Activated CD4-positive, alpha-beta T cell treated with anti-CD3 and anti-CD28 coated beads for 24 hours (primary cell): ENCODE measurements around the gene LONRF2.

Experiments
- DNase-seq, 2 donors: peaks; one replicate each; pipeline ENCODE4 v3.0.0-alpha.2; 2020; ENCODE audit warnings: low read depth in 2 of 2

The LONRF2 gene

GRCh38 chr2:100275200-100275589 lies 47.1 kb downstream of the LONRF2 start:
- DNase-seq, result no peak

- DNase-seq, result no peak
These were observed 47.6 kb downstream of the LONRF2 start for GRCh38 chr2:100274566-100275199.

GRCh38 chr2:100274076-100274475 lies 48.2 kb downstream of the LONRF2 start:
- DNase-seq, result no peak

- no peak for DNase-seq
These were observed 48.9 kb downstream of the LONRF2 start for GRCh38 chr2:100273387-100273786.

GRCh38 chr2:100272841-100273329 lies 49.4 kb downstream of the LONRF2 start:
- DNase-seq, result no peak

- DNase-seq, result no peak
These were observed 51.1 kb downstream of the LONRF2 start for GRCh38 chr2:100271210-100271609.

GRCh38 chr2:100270381-100271146 lies 51.7 kb downstream of the LONRF2 start:
- no peak for DNase-seq

- DNase-seq, result no peak
These were observed 52.4 kb downstream of the LONRF2 start for GRCh38 chr2:100269889-100270288.

- no peak for DNase-seq
These were observed 53.3 kb downstream of the LONRF2 start for GRCh38 chr2:100268986-100269385.

- DNase-seq, result no peak
These were observed 54.5 kb downstream of the LONRF2 start for GRCh38 chr2:100267751-100268150.

GRCh38 chr2:100266126-100266525 lies 56.2 kb downstream of the LONRF2 start:
- DNase-seq, result no peak

GRCh38 chr2:100265226-100265625 lies 57.1 kb downstream of the LONRF2 start:
- DNase-seq, result no peak

- DNase-seq, result no peak
These were observed 57.6 kb downstream of the LONRF2 start for GRCh38 chr2:100264651-100265050.

GRCh38 chr2:100264121-100264520 lies 58.2 kb downstream of the LONRF2 start:
- DNase-seq, result no peak

- DNase-seq, result peak; percentile 47 to 49
These were observed 59.6 kb downstream of the LONRF2 start for GRCh38 chr2:100262555-100263320.

- no peak for DNase-seq
These were observed 60.3 kb downstream of the LONRF2 start for GRCh38 chr2:100262046-100262445.

GRCh38 chr2:100260712-100261620 lies 61.3 kb downstream of the LONRF2 start:
- no peak for DNase-seq

GRCh38 chr2:100259106-100259505 lies 63.2 kb downstream of the LONRF2 start:
- no peak for DNase-seq

- DNase-seq, result no peak
These were observed 64.4 kb downstream of the LONRF2 start for GRCh38 chr2:100257939-100258338.

GRCh38 chr2:100256849-100257248 lies 65.5 kb downstream of the LONRF2 start:
- DNase-seq, result no peak

GRCh38 chr2:100256416-100256815 lies 65.9 kb downstream of the LONRF2 start:
- no peak for DNase-seq
